GM18873 (cell line): ENCODE data around the gene PDE7B.
"Not testable (repeated sequence)": the region's sequence is repeated elsewhere in the genome, so short reads cannot be mapped to it uniquely, and the experiment has no call there.

Experiments used
- ATAC-seq: cut with Tn5 transposase; IDR thresholded peaks from one replicate; pipeline ENCODE4 v1.9.1; 2021; ENCODE audit warnings: mild to moderate bottlenecking, moderate library complexity, moderate number of reproducible peaks; ENCODE audit not compliant: unreplicated experiment, low FRiP score

Gene PDE7B

GRCh38 chr6:136212608-136213007 is 361.1 kb downstream of the PDE7B start:
- ATAC-seq, result no peak

- no peak for ATAC-seq
Measured at GRCh38 chr6:136213012-136213539, 361.6 kb downstream of the PDE7B start.

GRCh38 chr6:136213853-136214252 is 362.4 kb downstream of the PDE7B start:
- no peak for ATAC-seq

GRCh38 chr6:136216503-136217401 is 365.3 kb downstream of the PDE7B start:
- no peak for ATAC-seq

- not testable (repeated sequence) for ATAC-seq
Measured at GRCh38 chr6:136224974-136225373, 373.5 kb downstream of the PDE7B start.

GRCh38 chr6:136225496-136225895 is 374.0 kb downstream of the PDE7B start:
- ATAC-seq, result no peak

- peak; percentile 69 for ATAC-seq
Measured at GRCh38 chr6:136226027-136226673, 374.6 kb downstream of the PDE7B start.

- peak; percentile 16 for ATAC-seq
Measured at GRCh38 chr6:136226674-136227377, 375.3 kb downstream of the PDE7B start.

GRCh38 chr6:136228814-136229213 is 377.3 kb downstream of the PDE7B start:
- ATAC-seq, result no peak

- ATAC-seq, result no peak
Measured at GRCh38 chr6:136230219-136230853, 378.8 kb downstream of the PDE7B start.

- no peak for ATAC-seq
Measured at GRCh38 chr6:136232701-136233100, 381.2 kb downstream of the PDE7B start.

- no peak for ATAC-seq
Measured at GRCh38 chr6:136235233-136235564, 383.7 kb downstream of the PDE7B start.

GRCh38 chr6:136236466-136237293 is 385.2 kb downstream of the PDE7B start:
- no peak for ATAC-seq

GRCh38 chr6:136244061-136244616 is 392.6 kb downstream of the PDE7B start:
- no peak for ATAC-seq
